HFFc6 (cell line): ENCODE data around the gene NRP2. TPM values are rescaled to one million over a fixed set of nuclear protein-coding genes. Genes with fewer than 3 reads are reported as not detected.

Experiments
- DNase-seq: peaks from one replicate; pipeline ENCODE4 v3.0.0-alpha.2; 2018
- H3K27ac Mint-ChIP-seq: 2 replicates; pipeline ENCODE4 v1.8.0; 2020; ENCODE audit warnings: mild to moderate bottlenecking, mixed read lengths
- H3K27me3 Mint-ChIP-seq: 2 replicates; pipeline ENCODE4 v1.8.0; 2021; ENCODE audit warnings: mild to moderate bottlenecking, moderate library complexity, mixed read lengths; ENCODE audit not compliant: insufficient read depth
- H3K36me3 Mint-ChIP-seq: 2 replicates; pipeline ENCODE4 v1.8.0; 2021; ENCODE audit warnings: low read depth, mixed read lengths
- H3K4me1 Mint-ChIP-seq: 2 replicates; pipeline ENCODE4 v1.8.0; 2020; ENCODE audit warnings: low read depth, mixed read lengths
- H3K4me3 Mint-ChIP-seq: 2 replicates; pipeline ENCODE4 v1.8.0; 2020; ENCODE audit warnings: mild to moderate bottlenecking, moderate library complexity, mixed read lengths
- H3K9me3 Mint-ChIP-seq: 2 replicates; pipeline ENCODE4 v1.8.0; 2020; ENCODE audit warnings: mild to moderate bottlenecking, mixed read lengths
- CTCF ChIP-seq: fragments of 200-600 bp; sonication (generic); IDR thresholded peaks from 2 replicates; pipeline ENCODE4 v1.5.0; 2021; ENCODE audit warnings: antibody characterized with exemption, mild to moderate bottlenecking
- total RNA-seq, 6 experiments: library from RNA; stranded (reverse); fragmentation: NEBNext Ultra II Directional; extraction: Animal tissue kit (Norgen Biotek cat#: 25700); gene quantifications; 2 replicates in 1 of 6; 3 replicates in 5 of 6; pipeline ENCODE4 v1.2.3, GENCODE V29; 2021

The NRP2 gene
- total RNA-seq, 6 experiments from 2014 or later, result 11.8 to 25.1 (median 21.4) TPM

DNA sequence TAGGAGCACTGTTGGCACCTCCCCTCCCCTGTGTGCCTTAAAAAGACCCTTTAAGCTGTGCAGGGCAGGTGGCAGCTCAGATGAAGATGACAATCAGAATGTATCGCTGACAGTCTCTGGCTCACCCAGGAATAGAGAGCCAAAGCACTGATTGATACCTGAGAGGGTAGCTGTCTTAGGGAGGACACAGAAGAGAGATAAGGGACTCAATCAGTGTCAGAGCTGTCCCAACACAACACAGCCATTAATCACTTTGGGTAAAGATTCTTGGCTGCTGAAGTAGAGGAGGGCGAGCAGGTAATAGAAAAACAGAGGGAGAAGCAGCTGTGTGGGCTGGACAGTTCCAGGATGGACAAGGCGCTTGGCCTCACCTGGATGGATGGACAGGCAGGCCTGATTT, 124.9 kb downstream of the NRP2 start:
- no peak overlapping the region for H3K4me3 Mint-ChIP-seq
- H3K27ac Mint-ChIP-seq, result no peak overlapping the region
- no peaks in the 10 kb centered on the region for H3K9me3 Mint-ChIP-seq
- no peak for TF ChIP-seq CTCF
- H3K27me3 Mint-ChIP-seq, result peaks cover 30% of the 10 kb centered on the region
- H3K36me3 Mint-ChIP-seq, result no peaks in the 10 kb centered on the region
- no peak for DNase-seq
- H3K4me1 Mint-ChIP-seq, result no peaks in the 10 kb centered on the region

GRCh38 chr2:205807758-205808157, 125.5 kb downstream of the NRP2 start:
- H3K4me3 Mint-ChIP-seq, result no peak overlapping the region
- no peak for TF ChIP-seq CTCF
- no peak for DNase-seq
- H3K27ac Mint-ChIP-seq, result no peak overlapping the region
- H3K27me3 Mint-ChIP-seq, result peaks cover 29% of the 10 kb centered on the region
- no peaks in the 10 kb centered on the region for H3K9me3 Mint-ChIP-seq
- no peaks in the 10 kb centered on the region for H3K4me1 Mint-ChIP-seq
- H3K36me3 Mint-ChIP-seq, result no peaks in the 10 kb centered on the region

GRCh38 chr2:205808486-205809121, 126.3 kb downstream of the NRP2 start:
- Mint-ChIP-seq H3K27ac (no peak overlapping the region), H3K4me1 (no peaks in the 10 kb centered on the region), H3K9me3 (no peaks in the 10 kb centered on the region), H3K27me3 (peaks cover 28% of the 10 kb centered on the region), H3K4me3 (no peak overlapping the region), H3K36me3 (no peaks in the 10 kb centered on the region)
- TF ChIP-seq CTCF, result no peak
- DNase-seq, result no peak

- no peaks in the 10 kb centered on the region for H3K4me1 Mint-ChIP-seq
- no peak for TF ChIP-seq CTCF
- DNase-seq, result no peak
Observed at GRCh38 chr2:205811387-205811786, 129.1 kb downstream of the NRP2 start.

GRCh38 chr2:205814039-205814364, 131.7 kb downstream of the NRP2 start:
- Mint-ChIP-seq H3K4me3 (no peak overlapping the region), H3K9me3 (no peaks in the 10 kb centered on the region), H3K27ac (no peak overlapping the region), H3K27me3 (peaks cover 6% of the 10 kb centered on the region), H3K4me1 (no peaks in the 10 kb centered on the region), H3K36me3 (no peaks in the 10 kb centered on the region)
- no peak for TF ChIP-seq CTCF
- DNase-seq, result no peak

More at GRCh38 chr2:205811387-205811786, 129.1 kb downstream of the NRP2 start:
- no peaks in the 10 kb centered on the region for H3K9me3 Mint-ChIP-seq
- no peaks in the 10 kb centered on the region for H3K36me3 Mint-ChIP-seq
- H3K27me3 Mint-ChIP-seq, result peaks cover 19% of the 10 kb centered on the region
- no peak overlapping the region for H3K4me3 Mint-ChIP-seq
- no peak overlapping the region for H3K27ac Mint-ChIP-seq

DNA sequence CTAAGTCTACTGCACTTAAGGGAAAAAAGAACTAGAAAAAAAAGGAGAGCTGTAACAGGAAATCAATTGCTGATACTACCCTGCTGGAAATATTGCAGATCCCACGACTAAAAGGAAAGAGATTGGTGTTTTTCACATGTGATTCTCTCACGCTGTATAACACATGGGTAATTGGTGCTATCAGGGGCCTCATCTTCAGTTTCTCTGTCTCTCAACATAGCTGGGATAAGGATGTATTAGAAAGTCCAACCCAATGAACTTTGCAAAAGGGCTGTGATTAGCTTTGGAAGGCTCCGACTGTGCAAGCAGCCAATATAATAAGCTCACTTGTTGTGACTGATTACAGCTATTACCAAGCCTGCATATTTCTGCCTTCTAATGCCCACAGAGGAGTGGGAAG, 133.4 kb downstream of the NRP2 start:
- Mint-ChIP-seq H3K36me3 (no peaks in the 10 kb centered on the region), H3K9me3 (no peaks in the 10 kb centered on the region), H3K4me1 (no peaks in the 10 kb centered on the region), H3K27me3 (peaks cover 4% of the 10 kb centered on the region), H3K4me3 (no peak overlapping the region), H3K27ac (no peak overlapping the region)
- TF ChIP-seq CTCF, result no peak
- no peak for DNase-seq
